ACC112 (cell line): ENCODE measurements around the gene BTBD7.

Experiments used
- H2AFZ ChIP-seq: fragments of 200-600 bp; sonication (generic); one replicate; pipeline ENCODE4 v1.6.0; 2017; ENCODE audit warnings: antibody characterized with exemption, low read length; ENCODE audit not compliant: unreplicated experiment
- H3K27ac ChIP-seq: fragments of 200-600 bp; sonication (generic); 2 replicates; pipeline ENCODE4 v1.5.1; 2014; ENCODE audit warnings: low read depth, mild to moderate bottlenecking, antibody characterized with exemption, low read length, moderate library complexity
- H3K27me3 ChIP-seq: fragments of 200-600 bp; sonication (generic); 2 replicates; pipeline ENCODE4 v1.6.1; 2014; ENCODE audit warnings: mild to moderate bottlenecking, antibody characterized with exemption, low read length, moderate library complexity, mixed read lengths; ENCODE audit not compliant: insufficient read depth
- H3K36me3 ChIP-seq: fragments of 200-600 bp; sonication (generic); 2 replicates; pipeline ENCODE4 v1.6.1; 2016; ENCODE audit warnings: mild to moderate bottlenecking, antibody characterized with exemption, low read length, moderate library complexity, mixed read lengths; ENCODE audit not compliant: insufficient read depth
- H3K4me1 ChIP-seq: fragments of 200-600 bp; sonication (generic); one replicate; pipeline ENCODE4 v1.6.1; 2016; ENCODE audit warnings: low read length, mixed read lengths; ENCODE audit not compliant: insufficient read depth, unreplicated experiment, control insufficient read depth
- H3K4me3 ChIP-seq: fragments of 200-600 bp; sonication (generic); 2 replicates; pipeline ENCODE4 v1.5.1; 2014; ENCODE audit warnings: mild to moderate bottlenecking, low read depth, low read length
- H3K79me2 ChIP-seq: fragments of 200-600 bp; sonication (generic); one replicate; pipeline ENCODE4 v1.6.0; 2016; ENCODE audit warnings: low read length; ENCODE audit not compliant: control insufficient read depth, unreplicated experiment, insufficient read depth

BTBD7 gene

GRCh38 chr14:93329965-93330608 is 2.7 kb downstream of the BTBD7 start:
- Histone ChIP-seq H3K36me3 (no peaks in the 10 kb centered on the region), H2AFZ (no peak overlapping the region), H3K79me2 (peaks cover 88% of the 10 kb centered on the region), H3K27me3 (no peaks in the 10 kb centered on the region), H3K4me3 (peak overlapping the region; percentile 9; the same call in 1 of the 2 replicates), H3K27ac (no peak overlapping the region), H3K4me1 (peaks cover 33% of the 10 kb centered on the region)

- Histone ChIP-seq H3K79me2 (peaks cover 90% of the 10 kb centered on the region), H3K27ac (no peak overlapping the region), H3K4me3 (no peak overlapping the region), H2AFZ (no peak overlapping the region), H3K27me3 (no peaks in the 10 kb centered on the region), H3K4me1 (peaks cover 27% of the 10 kb centered on the region), H3K36me3 (no peaks in the 10 kb centered on the region)
Measured at GRCh38 chr14:93328546-93328945, 4.3 kb downstream of the BTBD7 start.

- Histone ChIP-seq H3K4me3 (no peak overlapping the region), H2AFZ (no peak overlapping the region), H3K79me2 (peaks cover 95% of the 10 kb centered on the region), H3K4me1 (peaks cover 24% of the 10 kb centered on the region), H3K36me3 (no peaks in the 10 kb centered on the region), H3K27me3 (no peaks in the 10 kb centered on the region), H3K27ac (no peak overlapping the region)
Measured at GRCh38 chr14:93326196-93326595, 6.6 kb downstream of the BTBD7 start.

GRCh38 chr14:93323600-93324174 is 9.1 kb downstream of the BTBD7 start:
- Histone ChIP-seq H2AFZ (no peak overlapping the region), H3K36me3 (no peaks in the 10 kb centered on the region), H3K79me2 (peaks cover 95% of the 10 kb centered on the region), H3K4me1 (peaks cover 20% of the 10 kb centered on the region), H3K27ac (no peak overlapping the region), H3K27me3 (no peaks in the 10 kb centered on the region), H3K4me3 (no peak overlapping the region)

- H3K27me3 ChIP-seq = no peaks in the 10 kb centered on the region
- no peak overlapping the region for H2AFZ ChIP-seq
- no peak overlapping the region for H3K4me3 ChIP-seq
- peaks cover 93% of the 10 kb centered on the region for H3K79me2 ChIP-seq
- H3K4me1 ChIP-seq = peaks cover 26% of the 10 kb centered on the region
- no peaks in the 10 kb centered on the region for H3K36me3 ChIP-seq
- no peak overlapping the region for H3K27ac ChIP-seq
Measured at GRCh38 chr14:93322929-93323599, 9.8 kb downstream of the BTBD7 start.

GRCh38 chr14:93320489-93320888 is 12.3 kb downstream of the BTBD7 start:
- Histone ChIP-seq H3K4me3 (no peak overlapping the region), H2AFZ (no peak overlapping the region), H3K79me2 (peaks cover 89% of the 10 kb centered on the region), H3K36me3 (no peaks in the 10 kb centered on the region), H3K27ac (no peak overlapping the region), H3K27me3 (no peaks in the 10 kb centered on the region), H3K4me1 (peaks cover 43% of the 10 kb centered on the region)

- Histone ChIP-seq H3K27me3 (no peaks in the 10 kb centered on the region), H3K27ac (peak overlapping the region; percentile 74; the same call in 1 of the 2 replicates), H2AFZ (no peak overlapping the region), H3K4me1 (peaks cover 43% of the 10 kb centered on the region), H3K79me2 (peaks cover 89% of the 10 kb centered on the region), H3K4me3 (no peak overlapping the region), H3K36me3 (no peaks in the 10 kb centered on the region)
Measured at GRCh38 chr14:93319958-93320357, 12.9 kb downstream of the BTBD7 start.

GRCh38 chr14:93319494-93319893 is 13.3 kb downstream of the BTBD7 start:
- peak overlapping the region; percentile 74; the same call in 1 of the 2 replicates for H3K27ac ChIP-seq
- no peaks in the 10 kb centered on the region for H3K27me3 ChIP-seq
- no peaks in the 10 kb centered on the region for H3K36me3 ChIP-seq
- no peak overlapping the region for H2AFZ ChIP-seq
- no peak overlapping the region for H3K4me3 ChIP-seq
- peaks cover 43% of the 10 kb centered on the region for H3K4me1 ChIP-seq
- H3K79me2 ChIP-seq = peaks cover 87% of the 10 kb centered on the region

- H3K4me1 ChIP-seq = peaks cover 43% of the 10 kb centered on the region
- H3K79me2 ChIP-seq = peaks cover 87% of the 10 kb centered on the region
- no peaks in the 10 kb centered on the region for H3K27me3 ChIP-seq
- peak overlapping the region; percentile 74 for H3K27ac ChIP-seq
- H3K36me3 ChIP-seq = no peaks in the 10 kb centered on the region
- no peak overlapping the region for H3K4me3 ChIP-seq
- no peak overlapping the region for H2AFZ ChIP-seq
Measured at GRCh38 chr14:93318927-93319326, 13.9 kb downstream of the BTBD7 start.

GRCh38 chr14:93317875-93318807 is 14.7 kb downstream of the BTBD7 start:
- Histone ChIP-seq H3K4me3 (peak overlapping the region; percentile 19), H3K36me3 (no peaks in the 10 kb centered on the region), H3K27me3 (no peaks in the 10 kb centered on the region), H3K79me2 (peaks cover 86% of the 10 kb centered on the region), H3K4me1 (peaks cover 43% of the 10 kb centered on the region), H3K27ac (peak overlapping the region; percentile 74), H2AFZ (no peak overlapping the region)
